HG02642 (cell line): ENCODE results near the gene CORO1C.
"Not testable (repeated sequence)": the region's sequence is repeated elsewhere in the genome, so short reads cannot be mapped to it uniquely, and the experiment has no call there.

Experiments
- ATAC-seq: cut with Tn5 transposase; IDR thresholded peaks from one replicate; pipeline ENCODE4 v1.9.1; 2021; ENCODE audit warnings: mild to moderate bottlenecking; ENCODE audit not compliant: unreplicated experiment, poor library complexity

Gene CORO1C

GRCh38 chr12:108638141-108638827, 93.0 kb downstream of the CORO1C start:
- ATAC-seq = no peak

DNA sequence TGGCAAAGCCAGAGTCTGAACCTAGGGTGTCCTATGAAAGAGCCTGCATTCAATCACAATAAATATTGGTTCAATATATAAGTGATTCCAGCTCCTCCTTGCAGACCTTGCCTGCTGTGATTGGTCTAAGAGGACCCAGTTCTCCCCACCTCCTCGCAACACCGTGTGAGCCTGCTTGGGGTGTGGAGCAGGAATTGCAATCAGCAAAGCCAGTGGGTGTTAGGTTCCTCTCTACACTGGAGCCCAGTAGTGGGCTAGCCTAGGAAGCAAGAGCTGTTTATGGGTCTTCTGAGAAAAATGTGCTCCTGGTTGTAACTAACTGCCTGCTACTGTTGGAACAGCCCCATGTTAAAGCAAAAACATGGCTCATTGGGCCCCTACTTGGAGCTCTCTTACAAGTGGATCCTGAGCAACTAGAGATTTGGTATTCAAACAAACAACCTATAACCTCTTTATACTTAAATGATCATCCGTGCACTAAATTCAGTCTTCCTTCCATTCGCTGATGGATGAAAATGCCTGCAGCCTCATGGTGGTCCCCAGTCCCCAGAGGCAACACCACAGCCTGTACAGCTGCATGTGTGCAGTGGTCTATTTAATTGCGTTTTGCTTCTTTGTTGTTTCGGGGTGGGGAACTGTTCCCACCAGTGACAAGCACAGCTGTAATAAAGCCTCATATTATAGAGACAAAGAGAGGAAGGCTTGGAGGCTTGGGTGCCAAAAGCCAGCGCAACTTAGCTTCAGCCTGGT, 93.9 kb downstream of the CORO1C start:
- no peak for ATAC-seq

DNA sequence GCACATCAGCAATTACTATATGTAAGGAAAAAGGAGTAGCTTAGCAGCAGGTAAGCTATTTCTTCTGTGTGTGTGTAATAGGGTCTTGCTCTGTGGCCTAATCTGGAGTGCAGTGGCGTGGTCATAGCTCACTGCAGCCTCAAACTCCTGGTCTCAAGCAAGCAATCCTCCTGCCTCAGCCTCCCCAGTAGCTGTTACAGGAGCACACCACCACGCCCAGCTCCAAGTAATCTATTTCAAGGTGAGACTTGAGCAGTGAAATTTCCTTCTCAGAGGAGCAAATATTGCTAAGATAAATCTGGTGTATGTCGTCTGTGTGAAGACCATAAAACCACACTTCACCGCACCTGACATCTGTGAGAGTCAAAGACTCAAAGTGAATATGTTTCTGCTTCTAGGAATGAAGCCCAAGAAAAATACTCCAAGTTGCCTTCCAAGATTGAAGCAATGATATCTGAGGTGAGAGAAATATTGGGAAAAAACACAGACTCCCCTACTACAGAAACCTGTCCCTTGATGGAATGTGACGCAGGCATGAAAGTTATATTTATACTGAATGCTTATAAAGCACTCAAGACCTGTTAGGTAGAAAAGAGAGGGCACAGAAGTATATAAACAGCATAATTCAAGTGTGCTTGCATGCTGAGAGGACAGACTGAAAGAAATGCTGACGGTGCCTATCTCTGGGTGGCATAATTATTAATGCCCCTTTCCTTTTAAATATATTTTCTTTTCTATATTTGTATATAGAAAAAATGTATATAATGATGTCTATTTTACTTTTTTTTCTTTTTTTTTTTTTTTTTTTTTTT, 95.1 kb downstream of the CORO1C start:
- ATAC-seq = no peak

- ATAC-seq = peak; percentile 45
Measured at GRCh38 chr12:108635201-108635996, 95.9 kb downstream of the CORO1C start.

DNA sequence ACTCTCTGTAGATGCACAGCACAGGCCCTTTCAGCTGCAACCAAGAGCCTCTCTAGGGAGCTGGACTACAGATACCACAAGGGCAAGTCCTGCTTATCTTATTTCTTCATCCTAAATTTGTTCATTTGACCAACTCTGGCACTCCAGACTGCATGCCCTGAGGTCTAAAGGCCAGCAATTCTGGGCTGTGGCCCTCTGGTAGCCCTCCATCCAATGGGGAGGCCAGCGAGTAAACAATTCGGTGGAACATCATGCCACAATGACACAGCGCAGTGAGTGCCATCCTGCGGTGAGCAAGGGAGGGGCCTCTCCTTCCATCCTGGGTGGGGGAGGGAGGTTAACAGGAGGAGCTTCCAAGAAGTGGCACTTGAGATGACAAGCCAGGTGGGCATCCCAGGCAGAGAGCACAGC, 97.0 kb downstream of the CORO1C start:
- ATAC-seq = no peak

GRCh38 chr12:108633534-108634248, 97.6 kb downstream of the CORO1C start, which contains the start of gene SELPLG:
Gene SELPLG (minus strand): TSS chr12:108633894. CDS start chr12:108624307, 9,587 bp downstream.
- ATAC-seq = peak; percentile 59

DNA sequence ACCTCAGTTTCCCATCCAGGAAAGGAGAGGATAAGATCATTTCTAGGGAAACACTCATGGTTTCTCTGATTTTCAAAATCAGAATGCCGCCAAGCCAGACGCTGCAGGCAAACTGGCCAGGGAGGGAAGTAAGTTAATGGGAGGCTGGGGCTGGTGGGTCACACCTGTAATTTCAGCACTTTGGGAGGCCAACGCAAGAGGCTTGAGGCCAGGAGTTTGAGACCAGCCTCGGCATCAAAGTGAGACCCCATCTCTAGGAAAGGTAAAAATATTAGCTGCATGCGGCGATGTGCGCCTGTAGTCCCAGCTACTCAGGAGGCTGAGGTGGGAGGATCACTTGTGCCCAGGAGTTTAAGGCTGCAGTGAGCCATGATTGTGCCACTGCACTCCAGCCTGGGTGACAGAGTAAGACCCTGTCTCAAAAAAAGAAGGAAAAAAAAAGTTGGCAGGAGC, 98.2 kb downstream of the CORO1C start:
- ATAC-seq = no peak

- not testable (repeated sequence) for ATAC-seq
Measured at GRCh38 chr12:108631261-108631660, 100.1 kb downstream of the CORO1C start.

GRCh38 chr12:108630481-108631207, 100.7 kb downstream of the CORO1C start:
- ATAC-seq = no peak

GRCh38 chr12:108629824-108630476, 101.4 kb downstream of the CORO1C start:
- no peak for ATAC-seq

DNA sequence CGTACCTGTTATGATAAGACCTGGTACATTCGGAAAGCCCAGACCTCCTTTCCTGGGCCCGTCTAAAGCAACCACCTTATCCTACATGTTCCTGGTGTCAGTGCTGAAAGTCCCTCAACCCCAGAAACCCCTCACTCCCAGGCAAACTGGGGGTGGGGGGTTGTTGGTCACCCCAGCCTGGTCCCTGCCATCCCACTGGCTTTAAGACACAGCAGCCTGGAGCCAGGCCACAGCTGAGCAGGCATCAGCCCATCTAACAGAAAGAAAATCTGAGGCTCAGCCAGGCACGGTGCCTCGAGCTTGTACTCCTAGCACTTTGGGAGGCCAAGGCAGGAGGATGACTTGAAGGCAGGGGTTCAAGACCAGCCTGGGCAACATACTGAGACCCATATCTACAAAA, 102.2 kb downstream of the CORO1C start:
- no peak for ATAC-seq

DNA sequence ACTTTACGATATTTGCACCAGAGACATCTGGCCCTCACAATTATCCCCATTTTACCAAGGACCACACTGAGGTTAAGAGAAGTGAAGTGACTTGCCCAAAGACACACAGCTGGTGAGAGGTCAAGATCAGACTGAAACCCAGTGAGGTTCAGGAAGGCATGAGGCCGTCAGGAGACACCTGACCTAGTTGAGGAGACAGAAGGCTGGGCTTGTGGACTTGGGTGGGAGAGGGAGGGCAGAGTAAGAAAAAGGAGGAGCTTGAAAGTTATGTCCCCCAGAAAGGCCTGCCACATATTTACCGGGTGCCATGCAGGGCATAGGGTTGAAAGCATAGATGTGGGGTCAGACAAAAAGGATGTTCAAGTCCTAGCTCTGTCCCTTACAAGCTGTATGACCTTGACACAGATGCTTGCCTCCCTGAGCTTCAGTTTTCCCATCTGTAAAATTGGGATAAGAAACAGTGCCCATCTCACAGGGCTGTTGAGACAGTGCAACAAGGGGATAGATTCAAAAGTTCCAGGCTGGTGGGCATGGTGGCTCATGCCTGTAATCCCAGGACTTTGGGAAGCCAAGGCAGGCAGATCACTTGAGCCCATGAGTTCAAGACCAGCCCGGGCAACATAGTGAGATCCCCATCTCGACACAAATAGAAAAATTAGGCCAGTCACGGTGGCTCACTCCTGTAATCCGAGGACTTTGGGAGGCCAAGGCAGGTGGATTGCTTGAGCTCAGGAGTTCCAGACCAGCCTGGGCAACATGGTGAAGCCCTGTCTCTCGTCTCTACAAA, 104.0 kb downstream of the CORO1C start:
- no peak for ATAC-seq

DNA sequence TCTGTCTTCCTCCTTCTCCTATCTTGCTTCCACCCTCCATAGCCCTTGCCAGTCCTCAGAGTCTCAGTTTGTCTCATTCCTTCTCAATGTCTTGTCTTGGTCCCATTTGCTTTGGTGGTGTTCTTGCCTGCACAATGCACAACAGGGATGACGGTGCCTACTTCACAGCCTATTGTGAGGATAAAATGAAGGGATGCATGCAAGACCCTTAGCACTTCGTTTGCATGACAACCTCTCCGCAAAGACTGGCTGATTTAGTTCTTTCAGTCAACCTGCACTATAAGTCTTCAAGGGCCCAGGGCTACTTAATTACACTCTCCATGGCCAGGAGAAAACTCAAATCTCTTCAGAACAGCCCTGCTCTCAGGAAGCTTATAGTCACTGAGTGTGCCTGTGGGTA, 106.1 kb downstream of the CORO1C start:
- no peak for ATAC-seq

DNA sequence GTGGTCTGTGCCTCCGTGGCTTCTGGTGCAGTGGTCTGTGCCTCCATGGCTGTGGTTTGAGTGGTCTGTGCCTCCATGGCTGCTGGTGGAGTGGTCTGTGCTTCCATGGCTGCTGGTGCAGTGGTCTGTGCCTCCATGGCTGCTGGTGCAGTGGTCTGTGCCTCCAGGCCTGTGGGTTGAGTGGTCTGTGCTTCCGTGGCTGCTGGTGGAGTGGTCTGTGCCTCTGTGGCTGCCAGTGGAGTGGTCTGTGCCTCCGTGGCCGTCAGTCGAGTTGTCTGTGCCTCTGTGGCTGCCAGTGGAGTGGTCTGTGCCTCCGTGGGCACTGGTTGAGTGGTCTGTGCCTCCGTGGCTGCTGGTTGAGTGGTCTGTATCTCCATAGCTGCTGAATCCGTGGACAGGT, 107.7 kb downstream of the CORO1C start:
- no peak for ATAC-seq

GRCh38 chr12:108622921-108623514, 108.3 kb downstream of the CORO1C start:
- ATAC-seq = no peak

GRCh38 chr12:108622421-108622820, 108.9 kb downstream of the CORO1C start:
- no peak for ATAC-seq

DNA sequence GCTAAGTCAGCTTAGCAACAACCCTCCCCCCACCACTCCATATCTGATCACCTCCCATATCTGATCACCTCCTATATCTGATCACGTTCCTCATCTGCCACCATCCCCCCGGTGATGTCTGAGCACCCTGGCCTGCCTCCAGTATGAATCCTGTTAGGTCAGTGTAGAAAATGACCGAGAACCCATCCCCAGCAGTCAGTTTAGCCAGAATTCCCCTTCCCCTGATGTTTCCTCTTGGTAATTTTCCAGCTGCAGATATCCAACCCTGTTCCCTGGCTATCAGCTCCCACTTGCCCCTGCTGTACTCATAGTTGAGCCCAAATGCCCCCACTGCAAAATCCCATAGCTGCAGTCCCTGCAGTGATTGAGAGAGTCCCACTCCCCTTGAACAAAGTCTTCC, 110.2 kb downstream of the CORO1C start:
- no peak for ATAC-seq
